PC-9 (cell line): ENCODE data around the gene SCNN1G. TPM values are rescaled to one million over a fixed set of nuclear protein-coding genes. Genes with fewer than 3 reads are reported as not detected.

ENCODE experiments used
- BruUV-seq: library from RNA; stranded (reverse); fragments of 400-500 nt; replicated peaks from 2 replicates; lab custom pipeline; 2021; lab: Mats Ljungman, UMichigan
- CTCF ChIA-PET: fragments of 300-600 bp; sonication (Branson Sonifier 250); formaldehyde crosslinking; loops from one replicate; lab custom pipeline; 2022; ENCODE audit warnings: antibody characterized with exemption; lab: Charles Lee
- POLR2A ChIA-PET: fragments of 300-600 bp; sonication (Branson Sonifier 250); formaldehyde crosslinking; loops from one replicate; lab custom pipeline; 2022; ENCODE audit warnings: antibody characterized with exemption; ENCODE audit not compliant: unreplicated experiment; lab: Charles Lee
- DNase-seq, 2 experiments: peaks; one replicate each; pipeline versions ENCODE4 v3.0.0 to v3.0.0-alpha.2; 2015 to 2022; ENCODE audit warnings: mixed read lengths in 1 of 2
- H2AFZ ChIP-seq: fragments of 200-600 bp; sonication (generic); 2 replicates; pipeline ENCODE4 v1.8.1; 2017; ENCODE audit warnings: antibody characterized with exemption
- H3F3A ChIP-seq: fragments of 200-600 bp; sonication (generic); 2 replicates; pipeline ENCODE4 v1.8.1; 2017; ENCODE audit warnings: antibody characterized with exemption, mild to moderate bottlenecking, low read depth; ENCODE audit not compliant: insufficient read depth
- H3K27ac ChIP-seq: fragments of 200-600 bp; sonication (generic); 2 replicates; pipeline ENCODE4 v1.6.1; 2016; ENCODE audit warnings: mixed run types
- H3K27me3 ChIP-seq: fragments of 200-600 bp; sonication (generic); 2 replicates; pipeline ENCODE4 v1.6.1; 2016; ENCODE audit warnings: low read depth, mixed run types; ENCODE audit not compliant: insufficient read depth
- H3K36me3 ChIP-seq: fragments of 200-600 bp; sonication (generic); 2 replicates; pipeline ENCODE4 v1.6.1; 2016; ENCODE audit warnings: low read depth, mixed run types
- H3K4me1 ChIP-seq: fragments of 200-600 bp; sonication (generic); replicated peaks from 2 replicates; pipeline ENCODE4 v1.6.1; 2016; ENCODE audit warnings: mixed run types; ENCODE audit not compliant: insufficient read depth
- H3K4me2 ChIP-seq: fragments of 200-600 bp; sonication (generic); 2 replicates; pipeline ENCODE4 v1.6.1; 2017; ENCODE audit warnings: mixed run types
- H3K4me3 ChIP-seq: fragments of 200-600 bp; sonication (generic); 2 replicates; pipeline ENCODE4 v1.6.1; 2016; ENCODE audit warnings: mixed run types
- H3K79me2 ChIP-seq: fragments of 200-600 bp; sonication (generic); 2 replicates; pipeline ENCODE4 v1.6.1; 2017; ENCODE audit warnings: low read depth, mixed run types
- H3K9me2 ChIP-seq: fragments of 200-600 bp; sonication (generic); 2 replicates; pipeline ENCODE4 v1.8.1; 2017; ENCODE audit warnings: mild to moderate bottlenecking; ENCODE audit not compliant: insufficient read depth
- H3K9me3 ChIP-seq: fragments of 200-600 bp; sonication (generic); 2 replicates; pipeline ENCODE4 v1.8.1; 2016; ENCODE audit warnings: low read depth; ENCODE audit not compliant: insufficient read depth
- H4K20me1 ChIP-seq: fragments of 200-600 bp; sonication (generic); 2 replicates; pipeline ENCODE4 v1.8.1; 2017; ENCODE audit not compliant: insufficient read depth
- EZH2 ChIP-seq: fragments of 200-600 bp; sonication (generic); IDR thresholded peaks from 2 replicates; pipeline ENCODE4 v1.8.0; 2017; ENCODE audit warnings: antibody characterized with exemption, low read depth
- intact Hi-C: fragments of 100-400 bp; cut with micrococcal nuclease; formaldehyde crosslinking; loops from one replicate; pipeline ENCODE4 v1.10.0; 2022; ENCODE audit not compliant: unreplicated experiment
- total RNA-seq: library from RNA; stranded (reverse); gene quantifications from 2 replicates; pipeline ENCODE4 v1.2.3, GENCODE V29; 2021
- TF ChIP-seq, protein P1 (sequence below): fragments of 200-600 bp; sonication (generic); conservative IDR thresholded peaks from 2 replicates; pipeline ENCODE4 v1.6.1; 2017; ENCODE audit warnings: mixed run types, antibody characterized with exemption, mild to moderate bottlenecking, moderate library complexity

Gene SCNN1G
- total RNA-seq, 1 experiment from 2014 or later, result not detected

- no peak overlapping the region for H3K27ac ChIP-seq
- no peaks in the 10 kb centered on the region; the same call in 1 of the 2 replicates for H3K9me2 ChIP-seq
- H2AFZ ChIP-seq, result no peak overlapping the region
- intact Hi-C loops, result no loop called here
- no peak overlapping the region for H3K4me3 ChIP-seq
- peaks cover 81% of the 10 kb centered on the region for H3K79me2 ChIP-seq
- ChIA-PET POLR2A (no interaction called here), CTCF (no interaction called here)
- no peaks in the 10 kb centered on the region for H3K27me3 ChIP-seq
- no peak for TF ChIP-seq EZH2
- TF ChIP-seq, protein P1, sequence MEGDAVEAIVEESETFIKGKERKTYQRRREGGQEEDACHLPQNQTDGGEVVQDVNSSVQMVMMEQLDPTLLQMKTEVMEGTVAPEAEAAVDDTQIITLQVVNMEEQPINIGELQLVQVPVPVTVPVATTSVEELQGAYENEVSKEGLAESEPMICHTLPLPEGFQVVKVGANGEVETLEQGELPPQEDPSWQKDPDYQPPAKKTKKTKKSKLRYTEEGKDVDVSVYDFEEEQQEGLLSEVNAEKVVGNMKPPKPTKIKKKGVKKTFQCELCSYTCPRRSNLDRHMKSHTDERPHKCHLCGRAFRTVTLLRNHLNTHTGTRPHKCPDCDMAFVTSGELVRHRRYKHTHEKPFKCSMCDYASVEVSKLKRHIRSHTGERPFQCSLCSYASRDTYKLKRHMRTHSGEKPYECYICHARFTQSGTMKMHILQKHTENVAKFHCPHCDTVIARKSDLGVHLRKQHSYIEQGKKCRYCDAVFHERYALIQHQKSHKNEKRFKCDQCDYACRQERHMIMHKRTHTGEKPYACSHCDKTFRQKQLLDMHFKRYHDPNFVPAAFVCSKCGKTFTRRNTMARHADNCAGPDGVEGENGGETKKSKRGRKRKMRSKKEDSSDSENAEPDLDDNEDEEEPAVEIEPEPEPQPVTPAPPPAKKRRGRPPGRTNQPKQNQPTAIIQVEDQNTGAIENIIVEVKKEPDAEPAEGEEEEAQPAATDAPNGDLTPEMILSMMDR, result no peak
- H3K4me2 ChIP-seq, result no peak overlapping the region
- no peak for DNase-seq
- H3K4me1 ChIP-seq, result peaks cover 3% of the 10 kb centered on the region; the same call in 1 of the 2 replicates
- BruUV-seq, result no TSS peak
- H3K9me3 ChIP-seq, result peaks cover 12% of the 10 kb centered on the region; the same call in 1 of the 2 replicates
- H3K36me3 ChIP-seq, result no peaks in the 10 kb centered on the region
- H3F3A ChIP-seq, result no peaks in the 10 kb centered on the region
- H4K20me1 ChIP-seq, result no peaks in the 10 kb centered on the region
Observed at GRCh38 chr16:23140107-23140506, 42.4 kb upstream of the SCNN1G start.

DNA sequence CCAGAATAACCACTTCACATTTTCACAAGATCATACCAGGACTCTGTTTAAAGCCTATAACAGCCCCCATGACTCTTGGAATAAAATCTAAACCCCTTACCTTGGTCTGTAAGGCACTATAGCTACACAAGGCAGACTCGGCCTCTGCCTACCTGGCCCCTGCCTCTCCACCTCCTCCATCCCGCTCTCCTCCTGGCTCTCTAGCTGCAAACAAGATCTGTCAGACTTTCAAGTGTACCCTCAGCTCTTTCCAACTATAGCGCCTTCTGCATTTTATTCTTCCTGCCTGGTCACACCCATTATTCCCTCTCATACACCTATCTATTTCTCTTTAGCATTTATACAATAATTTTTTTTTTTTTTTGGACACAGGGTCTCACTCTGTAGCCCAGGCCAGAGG, 41.5 kb upstream of the SCNN1G start:
- Histone ChIP-seq H3K9me2 (no peaks in the 10 kb centered on the region), H3K27ac (no peak overlapping the region), H4K20me1 (no peaks in the 10 kb centered on the region; the same call in 1 of the 2 replicates), H3K36me3 (no peaks in the 10 kb centered on the region), H3K79me2 (peaks cover 81% of the 10 kb centered on the region), H3K4me1 (peaks cover 12% of the 10 kb centered on the region), H3K9me3 (peaks cover 9% of the 10 kb centered on the region; the same call in 1 of the 2 replicates), H2AFZ (no peak overlapping the region), H3K4me2 (no peak overlapping the region), H3K27me3 (no peaks in the 10 kb centered on the region), H3K4me3 (no peak overlapping the region), H3F3A (no peaks in the 10 kb centered on the region)
- DNase-seq, result no peak
- no TSS peak for BruUV-seq
- CTCF ChIA-PET, result no interaction called here
- TF ChIP-seq, protein P1, result no peak
- TF ChIP-seq EZH2, result no peak
- POLR2A ChIA-PET, result interaction anchor here (0.6 kb wide), 1 partner anchor 458 kb away, joined by 4 read pairs; no protein-coding TSS in a partner anchor
- intact Hi-C loops, result no loop called here

DNA sequence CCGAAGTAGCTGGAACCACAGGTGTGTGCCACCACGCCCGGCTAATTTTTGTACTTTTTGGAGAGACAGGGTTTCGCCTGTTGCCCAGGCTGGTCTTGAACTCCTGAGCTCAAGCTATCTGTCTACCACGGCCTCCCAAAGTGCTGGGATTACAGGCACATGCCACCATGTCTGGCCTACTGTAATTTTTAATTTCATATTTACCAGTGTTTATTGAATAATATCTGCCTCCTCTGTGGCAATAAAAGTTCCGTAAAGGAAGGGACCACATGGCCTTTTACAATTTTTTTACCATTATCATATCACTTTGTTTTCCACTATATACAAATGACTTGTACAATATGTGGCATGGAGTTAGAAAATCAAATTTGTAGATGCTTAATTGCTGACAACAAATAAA, 41.0 kb upstream of the SCNN1G start:
- Histone ChIP-seq H3K9me3 (peaks cover 8% of the 10 kb centered on the region; the same call in 1 of the 2 replicates), H4K20me1 (no peaks in the 10 kb centered on the region; the same call in 1 of the 2 replicates), H3K9me2 (no peaks in the 10 kb centered on the region), H3K79me2 (peaks cover 79% of the 10 kb centered on the region), H3K27ac (no peak overlapping the region), H3K4me2 (no peak overlapping the region), H3K4me1 (peaks cover 13% of the 10 kb centered on the region), H3F3A (no peaks in the 10 kb centered on the region), H3K27me3 (no peaks in the 10 kb centered on the region), H3K4me3 (no peak overlapping the region), H3K36me3 (no peaks in the 10 kb centered on the region), H2AFZ (no peak overlapping the region)
- intact Hi-C loops, result no loop called here
- no TSS peak for BruUV-seq
- TF ChIP-seq, protein P1, result no peak
- TF ChIP-seq EZH2, result no peak
- no peak for DNase-seq
- POLR2A ChIA-PET, result no interaction called here
- CTCF ChIA-PET, result no interaction called here
